Osteocyte (in vitro differentiated cells): Measurements from ENCODE around the gene TTYH3. TPM values are rescaled to one million over a fixed set of nuclear protein-coding genes. Genes with fewer than 3 reads are reported as not detected.
"Not testable (repeated sequence)": the region's sequence is repeated elsewhere in the genome, so short reads cannot be mapped to it uniquely, and the experiment has no call there.

Experiments
- DNase-seq: peaks from one replicate; pipeline ENCODE4 v3.0.0; 2021; ENCODE audit warnings: mixed read lengths; ENCODE audit not compliant: unreplicated experiment; ENCODE audit errors: extremely low spot score
- H3K27ac Mint-ChIP-seq: one replicate; pipeline ENCODE4 v1.8.0; 2021; ENCODE audit warnings: mild to moderate bottlenecking, mixed read lengths; ENCODE audit not compliant: unreplicated experiment
- H3K27me3 Mint-ChIP-seq: one replicate; pipeline ENCODE4 v1.8.0; 2021; ENCODE audit warnings: mixed read lengths; ENCODE audit not compliant: unreplicated experiment
- H3K36me3 Mint-ChIP-seq: one replicate; pipeline ENCODE4 v1.8.0; 2021; ENCODE audit warnings: mixed read lengths; ENCODE audit not compliant: unreplicated experiment
- H3K4me1 Mint-ChIP-seq: one replicate; pipeline ENCODE4 v1.8.0; 2021; ENCODE audit warnings: mixed read lengths; ENCODE audit not compliant: unreplicated experiment
- H3K4me3 Mint-ChIP-seq: one replicate; pipeline ENCODE4 v1.8.0; 2021; ENCODE audit warnings: mild to moderate bottlenecking, moderate library complexity, mixed read lengths; ENCODE audit not compliant: unreplicated experiment
- H3K9me3 Mint-ChIP-seq: one replicate; pipeline ENCODE4 v1.8.0; 2021; ENCODE audit warnings: mixed read lengths; ENCODE audit not compliant: unreplicated experiment
- CTCF ChIP-seq: fragments of 200-600 bp; sonication (generic); IDR thresholded peaks from 2 replicates; pipeline ENCODE4 v1.5.0; 2021; ENCODE audit warnings: antibody characterized with exemption, mild to moderate bottlenecking, moderate library complexity
- total RNA-seq: library from RNA; stranded (reverse); gene quantifications from 2 replicates; pipeline ENCODE4 v1.2.1, GENCODE V29; 2021

The TTYH3 gene
- total RNA-seq, 1 donor from 2014 or later = 376 TPM

- no peak for DNase-seq
- no peak for TF ChIP-seq CTCF
- no peaks in the 10 kb centered on the region for H3K4me1 Mint-ChIP-seq
- no peaks in the 10 kb centered on the region for H3K27me3 Mint-ChIP-seq
- H3K9me3 Mint-ChIP-seq = no peaks in the 10 kb centered on the region
- H3K4me3 Mint-ChIP-seq = no peak overlapping the region
- H3K27ac Mint-ChIP-seq = no peak overlapping the region
- H3K36me3 Mint-ChIP-seq = peaks cover 30% of the 10 kb centered on the region
These were observed 45.3 kb upstream of the TTYH3 start for GRCh38 chr7:2586326-2587020.

GRCh38 chr7:2587134-2587533, 44.7 kb upstream of the TTYH3 start:
- no peaks in the 10 kb centered on the region for H3K9me3 Mint-ChIP-seq
- no peak for DNase-seq
- TF ChIP-seq CTCF = no peak
- H3K27me3 Mint-ChIP-seq = no peaks in the 10 kb centered on the region
- no peaks in the 10 kb centered on the region for H3K4me1 Mint-ChIP-seq
- no peak overlapping the region for H3K4me3 Mint-ChIP-seq
- peaks cover 32% of the 10 kb centered on the region for H3K36me3 Mint-ChIP-seq
- H3K27ac Mint-ChIP-seq = no peak overlapping the region

- no peaks in the 10 kb centered on the region for H3K27me3 Mint-ChIP-seq
- no peaks in the 10 kb centered on the region for H3K4me1 Mint-ChIP-seq
- DNase-seq = no peak
- no peak overlapping the region for H3K4me3 Mint-ChIP-seq
- no peak overlapping the region for H3K27ac Mint-ChIP-seq
- H3K36me3 Mint-ChIP-seq = peaks cover 35% of the 10 kb centered on the region
- no peak for TF ChIP-seq CTCF
- H3K9me3 Mint-ChIP-seq = no peaks in the 10 kb centered on the region
These were observed 44.0 kb upstream of the TTYH3 start for GRCh38 chr7:2587778-2588177.

- no peaks in the 10 kb centered on the region for H3K9me3 Mint-ChIP-seq
- no peak overlapping the region for H3K27ac Mint-ChIP-seq
- H3K4me1 Mint-ChIP-seq = no peaks in the 10 kb centered on the region
- no peak for TF ChIP-seq CTCF
- H3K36me3 Mint-ChIP-seq = peaks cover 34% of the 10 kb centered on the region
- no peak overlapping the region for H3K4me3 Mint-ChIP-seq
- no peaks in the 10 kb centered on the region for H3K27me3 Mint-ChIP-seq
- no peak for DNase-seq
These were observed 42.4 kb upstream of the TTYH3 start for GRCh38 chr7:2589341-2589740.

GRCh38 chr7:2589941-2590340, 41.8 kb upstream of the TTYH3 start:
- H3K9me3 Mint-ChIP-seq, H3K4me1 Mint-ChIP-seq, H3K4me3 Mint-ChIP-seq, DNase-seq, H3K27ac Mint-ChIP-seq, H3K27me3 Mint-ChIP-seq: not testable (repeated sequence)
- H3K36me3 Mint-ChIP-seq = peaks cover 34% of the 10 kb centered on the region
